ENCODE data around the gene SYNE3. TPM values are rescaled to one million over a fixed set of nuclear protein-coding genes. Genes with fewer than 3 reads are reported as not detected.

SYNE3 gene
- total and polyA plus RNA-seq, 2 of the 8 experiments (the other 6 are each of a cell fraction or from before 2014, with no cell fraction given), result under 0.01 TPM; not detected in 1

GRCh38 chr14:95536671-95537070, 20.2 kb upstream of the SYNE3 start:
- no peak for DNase-seq (ENCODE audit: low read depth in 1 of 2, low spot score in 2 of 2)
- TF ChIP-seq FOSL1 (IDR thresholded peaks at IDR 0.05; ENCODE audit: insufficient read depth, low read depth, low read length), result no peak

More at GRCh38 chr14:95536671-95537070, 20.2 kb upstream of the SYNE3 start:
- Histone ChIP-seq H3K79me2 (ENCODE audit: control insufficient read depth in 1 of 2, insufficient read depth in 2 of 2, low read length in 2 of 2) (peaks cover 25 to 89% of the 10 kb centered on the region in 2 experiments), H3K27me3 (replicated peaks in 1 of 4; ENCODE audit: control insufficient read depth in 3 of 4, extremely low read depth in 1 of 4, insufficient read depth in 3 of 4, low read length in 3 of 4) (no peaks in the 10 kb centered on the region), H3K23me2 (ENCODE audit: low read depth, low read length) (peaks cover 16% of the 10 kb centered on the region; the same call in 1 of the 2 replicates), H4K91ac (replicated peaks; ENCODE audit: insufficient read length, low read length) (no peak overlapping the region), H3K4ac (replicated peaks; ENCODE audit: insufficient read length, low read depth, low read length) (no peak overlapping the region), H3K36me3 (ENCODE audit: control insufficient read depth in 2 of 4, insufficient read depth in 4 of 4, low read length in 3 of 4) (peaks cover 0 to 9% (median 1%) of the 10 kb centered on the region in 4 experiments; a peak in 2 of 8 replicates), H3K4me2 (ENCODE audit: insufficient read depth in 1 of 2, low read depth in 2 of 2, low read length in 2 of 2) (peak overlapping the region; percentile 96 to 98; a peak in 2 of 4 replicates), H4K5ac (ENCODE audit: insufficient read length, low read depth, low read length) (no peak overlapping the region), H3K56ac (replicated peaks; ENCODE audit: insufficient read length, low read depth, low read length) (no peak overlapping the region), H3K23ac (ENCODE audit: insufficient read length) (no peak overlapping the region), H2BK20ac (ENCODE audit: low read length) (no peak overlapping the region), H2BK5ac (ENCODE audit: low read depth, low read length) (no peak overlapping the region), H3K4me3 (ENCODE audit: extremely low read depth in 1 of 4, insufficient read depth in 2 of 4, low read depth in 3 of 4, low read length in 4 of 4) (peak overlapping the region in 1 of 4 experiments; percentile 98; a peak in 2 of 8 replicates), H2BK12ac (ENCODE audit: low read depth, low read length) (no peak overlapping the region), H3K27ac (ENCODE audit: low read depth, low read length) (no peak overlapping the region), H2BK120ac (replicated peaks; ENCODE audit: low read depth, low read length) (no peak overlapping the region), H3K79me1 (ENCODE audit: low read depth, low read length) (peaks cover 13% of the 10 kb centered on the region; the same call in 1 of the 2 replicates), H3K14ac (ENCODE audit: insufficient read length) (no peak overlapping the region), H3K4me1 (replicated peaks in 1 of 4; ENCODE audit: control insufficient read depth in 3 of 4, insufficient read depth in 4 of 4, low read length in 3 of 4) (peaks cover 2 to 19% (median 3%) of the 10 kb centered on the region in 4 experiments), H3K9me3 (ENCODE audit: insufficient read depth in 2 of 2, low read depth in 1 of 2, low read length in 1 of 2) (no peaks in the 10 kb centered on the region), H4K8ac (ENCODE audit: extremely low read depth, insufficient read depth, low read length) (no peak overlapping the region), H3K18ac (ENCODE audit: extremely low read depth, low read length) (no peak overlapping the region), H4K20me1 (replicated peaks in 1 of 2; ENCODE audit: control insufficient read depth in 1 of 2, insufficient read depth in 2 of 2, low read length in 2 of 2) (peaks cover 35 to 46% of the 10 kb centered on the region in 2 experiments), H2AK5ac (ENCODE audit: low read depth, low read length) (no peak overlapping the region), H2BK15ac (ENCODE audit: low read length) (no peak overlapping the region), H3K9ac (replicated peaks in 1 of 4; ENCODE audit: extremely low read depth in 1 of 4, low read depth in 3 of 4, low read length in 3 of 4) (no peak overlapping the region), H2AFZ (ENCODE audit: low read length) (no peak overlapping the region)
- WGBS, 2 experiments (ENCODE audit: extremely low coverage in 1 of 2, insufficient coverage in 1 of 2, insufficient read length in 1 of 2, insufficient replicate concordance in 2 of 2, low coverage in 1 of 2, low lambda C conversion rate in 2 of 2, missing lambda C conversion rate in 1 of 2), result 86% methylated on average over 5 of the region's 5 CpGs; no CpG with 5 or more reads in 1 of the 2 experiments
- POLR2A ChIA-PET (ENCODE audit: partially characterized antibody), result interaction anchor here (0.6 kb wide), 1 partner anchor 282 kb away, joined by 3 read pairs; no protein-coding TSS in a partner anchor
- FAIRE-seq, result no peak
- CTCF ChIA-PET (ENCODE audit: partially characterized antibody), result interaction anchor here (0.7 to 1.9 kb wide), 6 partner anchors 10 to 92 kb away, joined by 3 to 10 read pairs (median 4); no protein-coding TSS in a partner anchor

Data from H1 (cell line).